ENCODE measurements around the gene SETBP1.

GRCh38 chr18:45040879-45041278 is 360.2 kb downstream of the SETBP1 start:
- TF ChIP-seq CTCF (IDR thresholded peaks at IDR 0.05; ENCODE audit: control extremely low read depth in 1 of 3, insufficient read depth in 1 of 3, low read depth in 1 of 3, low read length in 3 of 3) (no peak), YY1 (IDR thresholded peaks at IDR 0.05; ENCODE audit: low read depth, low read length) (no peak), SUZ12 (IDR thresholded peaks at IDR 0.05; ENCODE audit: low read length) (no peak), GABPA (IDR thresholded peaks at IDR 0.05; ENCODE audit: borderline replicate concordance, insufficient read depth, low read length) (no peak), RFX5 (IDR thresholded peaks at IDR 0.05; ENCODE audit: borderline replicate concordance, low read depth, low read length) (no peak)

Data from H1 (cell line).